WTC11 (cell line): ENCODE results near the gene IDE. TPM values are rescaled to one million over a fixed set of nuclear protein-coding genes. Genes with fewer than 3 reads are reported as not detected.

Experiments used
- ATF1 ChIP-seq: sonication (generic); formaldehyde crosslinking; IDR thresholded peaks from 2 replicates; pipeline ENCODE4 v1.8.1; 2023; ENCODE audit warnings: mild to moderate bottlenecking, moderate library complexity, missing genetic modification reagents
- CBFB ChIP-seq: sonication (generic); formaldehyde crosslinking; IDR thresholded peaks from 2 replicates; pipeline ENCODE4 v1.8.1; 2022; ENCODE audit warnings: mild to moderate bottlenecking, low read depth, missing genetic modification reagents
- CREB1 ChIP-seq: sonication (generic); formaldehyde crosslinking; IDR thresholded peaks from 2 replicates; pipeline ENCODE4 v1.8.0; 2023; ENCODE audit warnings: mild to moderate bottlenecking, missing genetic modification reagents
- E2F1 ChIP-seq: sonication (generic); formaldehyde crosslinking; IDR thresholded peaks from 2 replicates; pipeline ENCODE4 v1.8.0; 2022; ENCODE audit warnings: mild to moderate bottlenecking, missing genetic modification reagents
- E2F4 ChIP-seq: sonication (generic); formaldehyde crosslinking; IDR thresholded peaks from 2 replicates; pipeline ENCODE4 v1.8.1; 2022; ENCODE audit warnings: low read depth, mild to moderate bottlenecking, moderate library complexity, missing genetic modification reagents, borderline replicate concordance
- FOXJ3 ChIP-seq: sonication (generic); formaldehyde crosslinking; IDR thresholded peaks from 2 replicates; pipeline ENCODE4 v1.9.0; 2021; ENCODE audit warnings: missing genetic modification reagents, mild to moderate bottlenecking, borderline replicate concordance
- JUN ChIP-seq: sonication (generic); formaldehyde crosslinking; IDR thresholded peaks from 2 replicates; pipeline ENCODE4 v1.8.0; 2023; ENCODE audit warnings: mild to moderate bottlenecking, missing genetic modification reagents
- NFATC4 ChIP-seq: fragments of 250-450 bp; sonication (Bioruptor Pico); IDR thresholded peaks from 2 replicates; pipeline ENCODE4 v1.9.0; 2021; ENCODE audit warnings: mild to moderate bottlenecking
- NFYB ChIP-seq: sonication (generic); formaldehyde crosslinking; conservative IDR thresholded peaks from 2 replicates; pipeline ENCODE4 v1.8.0; 2022; ENCODE audit warnings: low read depth, missing genetic modification reagents
- NR1H2 ChIP-seq: sonication (generic); formaldehyde crosslinking; IDR thresholded peaks from 2 replicates; pipeline ENCODE4 v1.9.0; 2021; ENCODE audit warnings: mild to moderate bottlenecking, moderate library complexity, missing genetic modification reagents
- NR3C1 ChIP-seq: sonication (generic); formaldehyde crosslinking; conservative IDR thresholded peaks from 2 replicates; pipeline ENCODE4 v1.8.1; 2023; ENCODE audit warnings: low read depth, mild to moderate bottlenecking, missing genetic modification reagents
- PREB ChIP-seq: sonication (generic); formaldehyde crosslinking; IDR thresholded peaks from 2 replicates; pipeline ENCODE4 v1.8.1; 2022; ENCODE audit warnings: mild to moderate bottlenecking, missing genetic modification reagents, moderate library complexity, borderline replicate concordance
- RELA ChIP-seq: sonication (generic); formaldehyde crosslinking; IDR thresholded peaks from 2 replicates; pipeline ENCODE4 v1.8.1; 2022; ENCODE audit warnings: missing genetic modification reagents, mild to moderate bottlenecking, borderline replicate concordance
- RORB ChIP-seq: fragments of 250-450 bp; sonication (Bioruptor Pico); IDR thresholded peaks from 2 replicates; pipeline ENCODE4 v1.9.0; 2021; ENCODE audit warnings: mild to moderate bottlenecking
- SMAD4 ChIP-seq: sonication (generic); formaldehyde crosslinking; IDR thresholded peaks from 2 replicates; pipeline ENCODE4 v1.8.0; 2022; ENCODE audit warnings: mild to moderate bottlenecking, missing genetic modification reagents
- TEAD1 ChIP-seq: sonication (generic); formaldehyde crosslinking; IDR thresholded peaks from 2 replicates; pipeline ENCODE4 v1.8.0; 2022; ENCODE audit warnings: mild to moderate bottlenecking, missing genetic modification reagents
- ZBTB21 ChIP-seq: sonication (generic); formaldehyde crosslinking; IDR thresholded peaks from 2 replicates; pipeline ENCODE4 v1.8.1; 2023; ENCODE audit warnings: mild to moderate bottlenecking, missing genetic modification reagents, borderline replicate concordance
- ZNF219 ChIP-seq: sonication (generic); formaldehyde crosslinking; IDR thresholded peaks from 2 replicates; pipeline ENCODE4 v1.8.0; 2023; ENCODE audit warnings: missing genetic modification reagents, mild to moderate bottlenecking, borderline replicate concordance
- ZNF232 ChIP-seq: sonication (generic); formaldehyde crosslinking; IDR thresholded peaks from 2 replicates; pipeline ENCODE4 v1.8.0; 2022; ENCODE audit warnings: mild to moderate bottlenecking, missing genetic modification reagents
- ZNF317 ChIP-seq: sonication (generic); formaldehyde crosslinking; IDR thresholded peaks from 2 replicates; pipeline ENCODE4 v1.8.1; 2023; ENCODE audit warnings: low read depth, mild to moderate bottlenecking, moderate library complexity, missing genetic modification reagents, borderline replicate concordance
- ZNF416 ChIP-seq: fragments of 250-450 bp; sonication (Bioruptor Pico); IDR thresholded peaks from 2 replicates; pipeline ENCODE4 v1.9.0; 2021; ENCODE audit warnings: mild to moderate bottlenecking, inconsistent platforms
- ZNF423 ChIP-seq: fragments of 250-450 bp; sonication (Bioruptor Pico); IDR thresholded peaks from 2 replicates; pipeline ENCODE4 v2.1.2; 2022; ENCODE audit warnings: mild to moderate bottlenecking, moderate library complexity
- ZNF671 ChIP-seq: fragments of 250-450 bp; sonication (Bioruptor Pico); IDR thresholded peaks from 2 replicates; pipeline ENCODE4 v1.8.0; 2021; ENCODE audit warnings: mild to moderate bottlenecking
- total RNA-seq: library from RNA; stranded (reverse); gene quantifications from 3 replicates; pipeline ENCODE4 v1.2.3, GENCODE V29; 2021
- TF ChIP-seq, protein P1 (sequence below): sonication (generic); formaldehyde crosslinking; conservative IDR thresholded peaks from 2 replicates; pipeline ENCODE4 v1.8.1; 2023; ENCODE audit warnings: mild to moderate bottlenecking, low read depth, missing genetic modification reagents, moderate library complexity
- TF ChIP-seq, protein P2 (sequence below): sonication (generic); formaldehyde crosslinking; conservative IDR thresholded peaks from 2 replicates; pipeline ENCODE4 v1.8.1; 2022; ENCODE audit warnings: mild to moderate bottlenecking, missing genetic modification reagents
- TF ChIP-seq, protein P3 (sequence below): sonication (generic); formaldehyde crosslinking; IDR thresholded peaks from 2 replicates; pipeline ENCODE4 v1.8.0; 2022; ENCODE audit warnings: missing genetic modification reagents
- TF ChIP-seq, protein P4 (sequence below): sonication (generic); formaldehyde crosslinking; IDR thresholded peaks from 2 replicates; pipeline ENCODE4 v1.8.1; 2022; ENCODE audit warnings: mild to moderate bottlenecking, moderate library complexity, missing genetic modification reagents

The IDE gene
- total RNA-seq, 1 experiment from 2014 or later: 50.5 TPM

GRCh38 chr10:92592761-92593618 lies 19.1 kb upstream of the IDE start, which contains the start of gene KIF11 (continued):
- peak; percentile 56; the same call in 1 of the 2 replicates for TF ChIP-seq E2F1 (CRISPR knock-in tag)
- TF ChIP-seq, protein P1, sequence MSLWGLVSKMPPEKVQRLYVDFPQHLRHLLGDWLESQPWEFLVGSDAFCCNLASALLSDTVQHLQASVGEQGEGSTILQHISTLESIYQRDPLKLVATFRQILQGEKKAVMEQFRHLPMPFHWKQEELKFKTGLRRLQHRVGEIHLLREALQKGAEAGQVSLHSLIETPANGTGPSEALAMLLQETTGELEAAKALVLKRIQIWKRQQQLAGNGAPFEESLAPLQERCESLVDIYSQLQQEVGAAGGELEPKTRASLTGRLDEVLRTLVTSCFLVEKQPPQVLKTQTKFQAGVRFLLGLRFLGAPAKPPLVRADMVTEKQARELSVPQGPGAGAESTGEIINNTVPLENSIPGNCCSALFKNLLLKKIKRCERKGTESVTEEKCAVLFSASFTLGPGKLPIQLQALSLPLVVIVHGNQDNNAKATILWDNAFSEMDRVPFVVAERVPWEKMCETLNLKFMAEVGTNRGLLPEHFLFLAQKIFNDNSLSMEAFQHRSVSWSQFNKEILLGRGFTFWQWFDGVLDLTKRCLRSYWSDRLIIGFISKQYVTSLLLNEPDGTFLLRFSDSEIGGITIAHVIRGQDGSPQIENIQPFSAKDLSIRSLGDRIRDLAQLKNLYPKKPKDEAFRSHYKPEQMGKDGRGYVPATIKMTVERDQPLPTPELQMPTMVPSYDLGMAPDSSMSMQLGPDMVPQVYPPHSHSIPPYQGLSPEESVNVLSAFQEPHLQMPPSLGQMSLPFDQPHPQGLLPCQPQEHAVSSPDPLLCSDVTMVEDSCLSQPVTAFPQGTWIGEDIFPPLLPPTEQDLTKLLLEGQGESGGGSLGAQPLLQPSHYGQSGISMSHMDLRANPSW (CRISPR knock-in tag): no peak
- TF ChIP-seq FOXJ3 (CRISPR knock-in tag): no peak
- peak; percentile 28; the same call in 1 of the 2 replicates for TF ChIP-seq ZNF232
- peak; percentile 49 for TF ChIP-seq TEAD1 (CRISPR knock-in tag)
- TF ChIP-seq JUN: 0 out of 2 replicates have a peak, but pooled peaks have one; percentile 22
- no peak for TF ChIP-seq ZNF317 (CRISPR knock-in tag)
- no peak for TF ChIP-seq ZBTB21
- 0 out of 2 replicates have a peak, but pooled peaks have one; percentile 44 for TF ChIP-seq CREB1
- no peak for TF ChIP-seq ZNF423 (CRISPR knock-in tag)
- TF ChIP-seq RELA: peak; percentile 44; the same call in 1 of the 2 replicates
- TF ChIP-seq, protein P2, sequence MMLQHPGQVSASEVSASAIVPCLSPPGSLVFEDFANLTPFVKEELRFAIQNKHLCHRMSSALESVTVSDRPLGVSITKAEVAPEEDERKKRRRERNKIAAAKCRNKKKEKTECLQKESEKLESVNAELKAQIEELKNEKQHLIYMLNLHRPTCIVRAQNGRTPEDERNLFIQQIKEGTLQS (CRISPR knock-in tag): no peak
- no peak for TF ChIP-seq ZNF671 (CRISPR knock-in tag)
- TF ChIP-seq, protein P3, sequence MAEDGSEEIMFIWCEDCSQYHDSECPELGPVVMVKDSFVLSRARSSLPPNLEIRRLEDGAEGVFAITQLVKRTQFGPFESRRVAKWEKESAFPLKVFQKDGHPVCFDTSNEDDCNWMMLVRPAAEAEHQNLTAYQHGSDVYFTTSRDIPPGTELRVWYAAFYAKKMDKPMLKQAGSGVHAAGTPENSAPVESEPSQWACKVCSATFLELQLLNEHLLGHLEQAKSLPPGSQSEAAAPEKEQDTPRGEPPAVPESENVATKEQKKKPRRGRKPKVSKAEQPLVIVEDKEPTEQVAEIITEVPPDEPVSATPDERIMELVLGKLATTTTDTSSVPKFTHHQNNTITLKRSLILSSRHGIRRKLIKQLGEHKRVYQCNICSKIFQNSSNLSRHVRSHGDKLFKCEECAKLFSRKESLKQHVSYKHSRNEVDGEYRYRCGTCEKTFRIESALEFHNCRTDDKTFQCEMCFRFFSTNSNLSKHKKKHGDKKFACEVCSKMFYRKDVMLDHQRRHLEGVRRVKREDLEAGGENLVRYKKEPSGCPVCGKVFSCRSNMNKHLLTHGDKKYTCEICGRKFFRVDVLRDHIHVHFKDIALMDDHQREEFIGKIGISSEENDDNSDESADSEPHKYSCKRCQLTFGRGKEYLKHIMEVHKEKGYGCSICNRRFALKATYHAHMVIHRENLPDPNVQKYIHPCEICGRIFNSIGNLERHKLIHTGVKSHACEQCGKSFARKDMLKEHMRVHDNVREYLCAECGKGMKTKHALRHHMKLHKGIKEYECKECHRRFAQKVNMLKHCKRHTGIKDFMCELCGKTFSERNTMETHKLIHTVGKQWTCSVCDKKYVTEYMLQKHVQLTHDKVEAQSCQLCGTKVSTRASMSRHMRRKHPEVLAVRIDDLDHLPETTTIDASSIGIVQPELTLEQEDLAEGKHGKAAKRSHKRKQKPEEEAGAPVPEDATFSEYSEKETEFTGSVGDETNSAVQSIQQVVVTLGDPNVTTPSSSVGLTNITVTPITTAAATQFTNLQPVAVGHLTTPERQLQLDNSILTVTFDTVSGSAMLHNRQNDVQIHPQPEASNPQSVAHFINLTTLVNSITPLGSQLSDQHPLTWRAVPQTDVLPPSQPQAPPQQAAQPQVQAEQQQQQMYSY (CRISPR knock-in tag): 0 out of 2 replicates have a peak, but pooled peaks have one; percentile 33
- no peak for TF ChIP-seq RORB (CRISPR knock-in tag)
- TF ChIP-seq E2F4 (CRISPR knock-in tag): peak; percentile 81; the same call in 1 of the 2 replicates
- no peak for TF ChIP-seq SMAD4 (CRISPR knock-in tag)
- no peak for TF ChIP-seq NR1H2 (CRISPR knock-in tag)
- TF ChIP-seq, protein P4, sequence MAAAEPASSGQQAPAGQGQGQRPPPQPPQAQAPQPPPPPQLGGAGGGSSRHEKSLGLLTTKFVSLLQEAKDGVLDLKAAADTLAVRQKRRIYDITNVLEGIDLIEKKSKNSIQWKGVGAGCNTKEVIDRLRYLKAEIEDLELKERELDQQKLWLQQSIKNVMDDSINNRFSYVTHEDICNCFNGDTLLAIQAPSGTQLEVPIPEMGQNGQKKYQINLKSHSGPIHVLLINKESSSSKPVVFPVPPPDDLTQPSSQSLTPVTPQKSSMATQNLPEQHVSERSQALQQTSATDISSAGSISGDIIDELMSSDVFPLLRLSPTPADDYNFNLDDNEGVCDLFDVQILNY (CRISPR knock-in tag): peak; percentile 70; the same call in 1 of the 2 replicates
- no peak for TF ChIP-seq PREB (CRISPR knock-in tag)
- TF ChIP-seq NR3C1 (CRISPR knock-in tag): no peak
- no peak for TF ChIP-seq ZNF416 (CRISPR knock-in tag)
- no peak for TF ChIP-seq NFATC4 (CRISPR knock-in tag)
- no peak for TF ChIP-seq CBFB (CRISPR knock-in tag)
- 0 out of 2 replicates have a peak, but pooled peaks have one; percentile 30 for TF ChIP-seq NFYB (CRISPR knock-in tag)
- no peak for TF ChIP-seq ATF1 (CRISPR knock-in tag)
- no peak for TF ChIP-seq ZNF219 (CRISPR knock-in tag)
